Transverse colon (tissue), 4 donors: ENCODE results near the gene KCNK10.

Experiments used
- POLR2A ChIP-seq: fragments of 450-650 bp; IDR thresholded peaks from one replicate; pipeline ENCODE4 v1.6.1; 2016; ENCODE audit warnings: antibody characterized with exemption, mild to moderate bottlenecking, moderate library complexity
- POLR2AphosphoS5 ChIP-seq, 3 donors: sonication (generic); formaldehyde crosslinking; IDR thresholded peaks; one replicate each; pipeline ENCODE4 v1.6.1; 2016; ENCODE audit warnings: antibody characterized with exemption in 3 of 3
- TF ChIP-seq, protein P1 (sequence below), 5 experiments: fragments of 200-600 bp in 3 of 5; fragments of 450-650 bp in 2 of 5; sonication (generic) in 3 of 5; IDR thresholded peaks; 1 replicate in 2 of 5; 2 replicates in 3 of 5; pipeline ENCODE4 v1.5.1; 2016 to 2017; ENCODE audit warnings: antibody characterized with exemption in 5 of 5, inconsistent platforms in 3 of 5, mild to moderate bottlenecking in 2 of 5, moderate library complexity in 1 of 5

DNA sequence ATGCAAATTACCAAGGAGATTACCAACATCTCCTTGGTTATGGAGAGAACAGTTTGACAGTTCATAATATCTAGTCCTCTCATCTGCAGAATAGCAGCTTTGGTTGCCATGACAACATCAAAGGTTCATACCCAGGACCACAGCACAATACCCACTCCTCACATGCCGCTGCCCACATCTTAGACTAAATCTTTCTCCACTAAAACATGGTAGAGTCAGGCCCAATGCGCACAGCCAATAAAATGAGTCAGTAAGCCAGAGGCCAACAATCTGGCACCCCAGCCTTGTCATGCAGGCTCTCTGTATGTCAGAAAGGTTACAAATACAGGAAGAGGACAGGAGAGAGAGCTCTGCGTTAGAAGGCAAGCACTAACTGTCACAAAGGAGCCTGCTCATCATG, 70.6 kb downstream of the KCNK10 start:
- no peak for TF ChIP-seq POLR2AphosphoS5 (IDR thresholded peaks at IDR 0.05)
- TF ChIP-seq, protein P1, sequence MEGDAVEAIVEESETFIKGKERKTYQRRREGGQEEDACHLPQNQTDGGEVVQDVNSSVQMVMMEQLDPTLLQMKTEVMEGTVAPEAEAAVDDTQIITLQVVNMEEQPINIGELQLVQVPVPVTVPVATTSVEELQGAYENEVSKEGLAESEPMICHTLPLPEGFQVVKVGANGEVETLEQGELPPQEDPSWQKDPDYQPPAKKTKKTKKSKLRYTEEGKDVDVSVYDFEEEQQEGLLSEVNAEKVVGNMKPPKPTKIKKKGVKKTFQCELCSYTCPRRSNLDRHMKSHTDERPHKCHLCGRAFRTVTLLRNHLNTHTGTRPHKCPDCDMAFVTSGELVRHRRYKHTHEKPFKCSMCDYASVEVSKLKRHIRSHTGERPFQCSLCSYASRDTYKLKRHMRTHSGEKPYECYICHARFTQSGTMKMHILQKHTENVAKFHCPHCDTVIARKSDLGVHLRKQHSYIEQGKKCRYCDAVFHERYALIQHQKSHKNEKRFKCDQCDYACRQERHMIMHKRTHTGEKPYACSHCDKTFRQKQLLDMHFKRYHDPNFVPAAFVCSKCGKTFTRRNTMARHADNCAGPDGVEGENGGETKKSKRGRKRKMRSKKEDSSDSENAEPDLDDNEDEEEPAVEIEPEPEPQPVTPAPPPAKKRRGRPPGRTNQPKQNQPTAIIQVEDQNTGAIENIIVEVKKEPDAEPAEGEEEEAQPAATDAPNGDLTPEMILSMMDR (IDR thresholded peaks at IDR 0.05), result no peak
- TF ChIP-seq POLR2A, result no peak
